Measurements from ENCODE around the gene RND2.

Gene RND2

DNA sequence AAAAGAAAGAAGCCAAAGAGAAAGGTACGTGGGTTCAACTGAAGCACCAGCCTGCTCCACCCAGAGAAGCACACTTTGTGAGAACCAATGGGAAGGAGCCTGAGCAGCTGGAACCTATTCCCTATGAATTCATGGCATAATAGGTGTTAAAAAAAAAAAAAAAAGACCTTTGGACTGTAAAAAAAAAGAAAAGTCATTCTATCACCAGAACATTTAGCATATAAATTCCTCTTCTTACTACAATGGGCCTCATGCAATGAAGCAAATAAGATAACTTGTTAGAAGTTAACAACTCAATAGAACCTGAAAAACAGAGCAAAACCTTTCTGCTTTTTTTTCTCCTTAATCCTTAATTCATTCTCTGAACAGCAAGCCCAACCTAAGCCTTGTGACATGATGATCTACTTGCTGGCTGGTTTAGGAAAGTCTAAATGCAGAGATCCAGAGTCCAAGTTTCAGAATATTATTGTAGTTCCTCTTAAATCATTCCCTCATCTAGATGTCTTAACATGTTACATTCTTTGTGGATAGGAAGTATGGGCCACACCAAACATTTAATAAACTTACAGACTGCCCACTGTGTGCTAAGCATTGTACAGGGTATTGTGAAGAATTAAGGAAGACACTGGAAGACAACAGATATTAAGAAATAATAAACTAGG lies 54.7 kb downstream of the RND2 start:
- no peak for DNase-seq
